Caco-2 (cell line): ENCODE results near the gene GGTLC1. TPM values are rescaled to one million over a fixed set of nuclear protein-coding genes. Genes with fewer than 3 reads are reported as not detected.

ENCODE experiments used
- BruUV-seq: library from RNA; stranded (reverse); fragments of 400-500 nt; replicated peaks from 2 replicates; lab custom pipeline; 2021; lab: Mats Ljungman, UMichigan
- CTCF ChIA-PET: fragments of 300-600 bp; sonication (Branson Sonifier 250); formaldehyde crosslinking; loops from one replicate; lab custom pipeline; 2022; ENCODE audit warnings: antibody characterized with exemption; lab: Charles Lee
- POLR2A ChIA-PET: fragments of 300-600 bp; sonication (Branson Sonifier 250); formaldehyde crosslinking; loops from one replicate; lab custom pipeline; 2022; ENCODE audit warnings: antibody characterized with exemption; lab: Charles Lee
- DNase-seq, 2 experiments: peaks; one replicate each; pipeline versions ENCODE4 v3.0.0 to v3.0.0-alpha.2; 2020 to 2022
- H3K27me3 ChIP-seq: replicated peaks from 2 replicates; pipeline ENCODE4 v1.6.0; 2011; ENCODE audit warnings: low read length; ENCODE audit not compliant: control insufficient read depth, insufficient read depth
- H3K36me3 ChIP-seq: 2 replicates; pipeline ENCODE4 v1.5.1; 2011; ENCODE audit warnings: low read length; ENCODE audit not compliant: control insufficient read depth, insufficient read depth
- H3K4me1 ChIP-seq: fragments of 250-450 bp; sonication (Bioruptor Pico); 2 replicates; pipeline ENCODE4 v1.5.1; 2020; ENCODE audit warnings: mild to moderate bottlenecking
- H3K4me3 ChIP-seq: 2 replicates; pipeline ENCODE4 v1.5.1; 2011; ENCODE audit warnings: low read depth, mild to moderate bottlenecking, control low read depth, low read length
- H3K9me3 ChIP-seq: fragments of 250-450 bp; sonication (Bioruptor Pico); 2 replicates; pipeline ENCODE4 v1.5.1; 2020; ENCODE audit warnings: mild to moderate bottlenecking, moderate library complexity
- H3K27ac Mint-ChIP-seq: one replicate; pipeline ENCODE4 v1.8.0; 2022; ENCODE audit warnings: mixed read lengths; ENCODE audit not compliant: unreplicated experiment
- H3K27me3 Mint-ChIP-seq: one replicate; pipeline ENCODE4 v1.8.0; 2022; ENCODE audit warnings: mixed read lengths; ENCODE audit not compliant: insufficient read depth, unreplicated experiment
- H3K36me3 Mint-ChIP-seq: one replicate; pipeline ENCODE4 v1.8.0; 2022; ENCODE audit warnings: mild to moderate bottlenecking, mixed read lengths; ENCODE audit not compliant: insufficient read depth, unreplicated experiment
- H3K4me1 Mint-ChIP-seq: one replicate; pipeline ENCODE4 v1.8.0; 2022; ENCODE audit warnings: low read depth, mixed read lengths; ENCODE audit not compliant: unreplicated experiment
- H3K4me3 Mint-ChIP-seq: one replicate; pipeline ENCODE4 v1.8.0; 2022; ENCODE audit warnings: mild to moderate bottlenecking, moderate library complexity, mixed read lengths; ENCODE audit not compliant: unreplicated experiment
- H3K9me3 Mint-ChIP-seq: one replicate; pipeline ENCODE4 v1.8.0; 2022; ENCODE audit warnings: mixed read lengths; ENCODE audit not compliant: unreplicated experiment
- CTCF ChIP-seq, 2 experiments: fragments of 200-600 bp in 1 of 2; IDR thresholded peaks; 1 replicate in 1 of 2; 2 replicates in 1 of 2; pipeline versions ENCODE4 v1.5.1 to v1.8.0; 2011 to 2022; ENCODE audit warnings: antibody characterized with exemption in 1 of 2, control low read depth in 1 of 2, inconsistent platforms in 1 of 2, low read depth in 1 of 2, low read length in 1 of 2, mild to moderate bottlenecking in 1 of 2, moderate library complexity in 1 of 2; ENCODE audit not compliant: insufficient read depth in 1 of 2, severe bottlenecking in 1 of 2, unreplicated experiment in 1 of 2
- intact Hi-C: fragments of 100-400 bp; cut with micrococcal nuclease; formaldehyde crosslinking; loops from one replicate; pipeline ENCODE4 v1.10.0; 2022; ENCODE audit not compliant: unreplicated experiment
- total RNA-seq: library from RNA; stranded (reverse); gene quantifications from 2 replicates; pipeline ENCODE4 v1.2.3, GENCODE V29; 2022

Gene GGTLC1
- total RNA-seq, 1 experiment from 2014 or later = 0.68 TPM

- no peaks in the 10 kb centered on the region for H3K36me3 Mint-ChIP-seq
- peaks cover 34% of the 10 kb centered on the region for H3K9me3 Mint-ChIP-seq
- no peaks in the 10 kb centered on the region for H3K4me1 Mint-ChIP-seq
- H3K27ac Mint-ChIP-seq = no peak overlapping the region
- ChIA-PET POLR2A (no interaction called here), CTCF (no interaction called here)
- no peak for TF ChIP-seq CTCF (IDR thresholded peaks at IDR 0.05; ENCODE audit: insufficient read depth in 1 of 2, low read depth in 1 of 2, low read length in 1 of 2, severe bottlenecking in 1 of 2, unreplicated experiment in 1 of 2)
- no peak for DNase-seq
- Histone ChIP-seq H3K4me1 (no peaks in the 10 kb centered on the region), H3K4me3 (no peak overlapping the region), H3K9me3 (peaks cover 23% of the 10 kb centered on the region; the same call in 1 of the 2 replicates), H3K27me3 (no peaks in the 10 kb centered on the region), H3K36me3 (no peaks in the 10 kb centered on the region)
- no peak overlapping the region for H3K4me3 Mint-ChIP-seq
- no peaks in the 10 kb centered on the region for H3K27me3 Mint-ChIP-seq
- BruUV-seq = no TSS peak
- intact Hi-C loops = no loop called here
Measured at GRCh38 chr20:23962272-23962671, 26.3 kb downstream of the GGTLC1 start.

GRCh38 chr20:23959054-23959453, 29.5 kb downstream of the GGTLC1 start:
- no peaks in the 10 kb centered on the region for H3K27me3 ChIP-seq
- no peak for DNase-seq
- H3K4me3 Mint-ChIP-seq = no peak overlapping the region
- no peaks in the 10 kb centered on the region for H3K4me1 Mint-ChIP-seq
- no peaks in the 10 kb centered on the region for H3K36me3 Mint-ChIP-seq
- 0 out of 2 replicates have a peak, but pooled peaks cover 16% of the 10 kb centered on the region for H3K9me3 ChIP-seq
- no peaks in the 10 kb centered on the region for H3K36me3 ChIP-seq
- BruUV-seq = no TSS peak
- CTCF ChIA-PET = no interaction called here
- H3K27ac Mint-ChIP-seq = no peak overlapping the region
- POLR2A ChIA-PET = no interaction called here
- peaks cover 26% of the 10 kb centered on the region for H3K9me3 Mint-ChIP-seq
- H3K4me1 ChIP-seq = no peaks in the 10 kb centered on the region
- no peaks in the 10 kb centered on the region for H3K27me3 Mint-ChIP-seq
- TF ChIP-seq CTCF (IDR thresholded peaks at IDR 0.05; ENCODE audit: insufficient read depth in 1 of 2, low read depth in 1 of 2, low read length in 1 of 2, severe bottlenecking in 1 of 2, unreplicated experiment in 1 of 2) = no peak
- H3K4me3 ChIP-seq = no peak overlapping the region
- intact Hi-C loops = no loop called here

GRCh38 chr20:23955896-23956295, 32.7 kb downstream of the GGTLC1 start:
- POLR2A ChIA-PET = no interaction called here
- Histone ChIP-seq H3K4me3 (no peak overlapping the region), H3K36me3 (no peaks in the 10 kb centered on the region), H3K27me3 (no peaks in the 10 kb centered on the region), H3K9me3 (0 out of 2 replicates have a peak, but pooled peaks cover 8% of the 10 kb centered on the region), H3K4me1 (no peaks in the 10 kb centered on the region)
- Mint-ChIP-seq H3K4me3 (no peak overlapping the region), H3K36me3 (no peaks in the 10 kb centered on the region), H3K4me1 (no peaks in the 10 kb centered on the region), H3K9me3 (peaks cover 7% of the 10 kb centered on the region), H3K27ac (no peak overlapping the region), H3K27me3 (no peaks in the 10 kb centered on the region)
- CTCF ChIA-PET = no interaction called here
- no peak for TF ChIP-seq CTCF (IDR thresholded peaks at IDR 0.05; ENCODE audit: insufficient read depth in 1 of 2, low read depth in 1 of 2, low read length in 1 of 2, severe bottlenecking in 1 of 2, unreplicated experiment in 1 of 2)
- intact Hi-C loops = no loop called here
- no TSS peak for BruUV-seq
- DNase-seq = no peak
